GM18520 (cell line): Measurements from ENCODE around the gene EIF1AD.

Source experiments
- ATAC-seq: cut with Tn5 transposase; IDR thresholded peaks from one replicate; pipeline ENCODE4 v1.9.1; 2021; ENCODE audit not compliant: unreplicated experiment

EIF1AD gene

DNA sequence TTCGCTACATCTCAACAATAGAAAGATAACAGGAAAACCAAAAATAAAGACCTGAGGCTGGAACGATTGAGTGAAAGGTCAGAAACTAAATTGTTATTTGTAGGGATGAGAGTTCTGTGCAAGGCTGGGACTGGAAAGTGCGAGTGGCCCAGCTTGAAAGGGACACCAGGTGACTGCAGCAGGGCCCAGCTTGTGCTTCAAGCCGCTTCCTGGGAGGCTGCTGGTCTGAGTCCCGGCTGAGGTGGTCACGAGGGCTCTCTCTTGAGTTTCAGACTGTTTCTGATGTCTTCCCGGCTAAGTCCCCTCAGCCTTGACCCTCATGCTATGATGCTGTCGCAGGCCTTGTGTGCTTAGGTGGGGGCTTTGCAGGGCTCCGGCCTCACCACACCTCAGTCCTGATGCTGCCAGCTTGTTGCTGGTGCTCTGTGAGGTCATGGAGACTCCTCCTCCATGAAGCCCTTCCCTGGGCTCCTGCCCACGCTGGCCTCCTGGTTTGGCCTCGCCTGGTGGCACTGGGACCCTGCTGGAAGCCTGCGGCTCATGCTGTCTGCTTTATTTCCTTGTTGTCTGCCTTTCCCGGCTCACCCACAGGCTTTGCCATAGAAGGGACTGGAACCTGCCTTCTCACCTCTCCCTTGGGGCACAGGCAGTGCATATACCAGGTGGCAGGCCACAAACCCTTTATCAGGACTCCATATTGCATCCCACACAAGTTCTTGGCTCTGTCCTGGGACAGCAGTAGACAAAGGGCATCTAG is 4.4 kb upstream of the EIF1AD start:
- no peak for ATAC-seq

DNA sequence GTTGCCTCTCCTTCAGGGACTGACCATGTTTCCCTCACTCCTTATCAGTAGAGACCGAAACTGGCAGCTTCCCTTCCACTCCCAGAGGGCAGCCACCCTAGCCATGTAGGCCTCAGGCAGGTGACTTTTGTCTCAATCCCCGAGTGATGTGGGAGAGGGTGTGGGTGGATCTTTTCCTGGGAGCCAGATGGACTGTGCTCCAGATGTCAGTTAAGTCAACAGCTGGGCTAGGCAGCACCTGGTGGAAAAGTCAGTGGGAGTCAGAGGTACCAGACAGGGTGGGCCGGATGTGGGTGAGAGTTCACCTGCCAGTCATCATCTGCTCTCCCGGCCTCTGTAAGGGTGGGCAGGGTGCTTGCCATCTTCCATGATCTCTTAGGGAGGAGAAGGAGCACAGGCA is 2.2 kb upstream of the EIF1AD start:
- ATAC-seq = no peak

DNA sequence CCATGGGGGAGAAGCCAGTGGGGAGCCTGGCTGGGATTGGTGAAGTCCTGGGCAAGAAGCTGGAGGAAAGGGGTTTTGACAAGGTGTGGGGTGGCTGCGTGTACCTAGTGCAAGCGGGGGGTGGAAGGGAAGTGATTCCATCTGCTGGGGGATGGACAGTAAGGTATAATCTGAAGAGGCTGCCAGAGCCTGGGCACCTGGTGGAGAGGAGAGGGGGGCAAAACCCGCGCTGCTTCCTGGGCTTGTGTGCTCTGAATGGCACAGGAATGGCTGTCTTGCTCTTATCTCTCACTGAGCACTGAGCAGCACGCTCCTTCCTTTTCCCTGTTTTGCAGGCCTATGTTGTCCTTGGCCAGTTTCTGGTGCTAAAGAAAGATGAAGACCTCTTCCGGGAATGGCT is 1.3 kb upstream of the EIF1AD start:
- no peak for ATAC-seq

DNA sequence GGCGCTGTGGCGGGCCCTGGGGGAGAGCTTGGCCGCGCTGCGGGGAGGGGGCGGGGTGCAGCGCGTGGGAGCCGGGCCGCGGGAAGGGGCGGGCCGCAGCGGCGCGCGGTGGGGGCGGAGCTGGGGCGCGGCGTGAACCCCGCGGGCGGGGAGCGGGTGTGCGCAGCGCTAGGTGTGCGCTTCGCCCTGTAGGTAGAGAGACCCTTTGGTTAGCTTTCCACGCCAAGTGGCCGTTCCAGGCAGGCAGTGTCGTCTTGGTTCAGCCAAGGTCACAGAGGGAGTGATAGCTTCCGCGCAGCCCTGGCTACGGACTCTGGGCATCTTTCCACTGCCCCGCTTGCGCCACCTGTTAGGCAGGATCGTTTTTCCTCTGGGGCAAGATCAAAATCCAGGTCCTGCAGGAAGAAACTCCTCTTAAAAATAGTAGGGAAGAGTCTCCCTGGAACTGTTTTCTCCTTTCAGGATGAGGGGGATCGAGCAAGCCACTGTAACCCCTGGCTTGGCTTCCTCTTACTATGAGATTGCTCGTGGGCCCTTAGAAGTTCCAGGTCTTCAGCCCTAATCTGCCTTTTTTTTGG is 780 bp upstream of the EIF1AD start:
- ATAC-seq = peak; percentile 39

DNA sequence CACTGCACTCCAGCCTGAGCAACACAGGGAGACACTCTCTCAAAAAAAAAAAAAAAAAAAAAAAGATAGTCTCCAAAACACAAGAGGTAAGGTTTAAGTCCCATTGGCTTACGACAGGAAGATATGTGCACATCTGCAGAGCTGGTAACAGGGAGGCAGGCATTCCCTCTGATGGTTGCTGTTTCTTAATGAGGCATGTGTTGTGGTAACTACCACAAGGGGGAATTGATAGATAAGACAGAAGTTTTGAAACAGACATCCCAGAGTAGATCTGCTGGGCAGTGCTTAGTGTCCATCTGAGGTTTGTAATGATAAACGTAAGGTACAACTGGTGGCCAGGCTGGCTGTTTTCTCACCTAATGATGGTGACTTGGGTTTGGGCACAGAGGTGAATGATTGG is 4.7 kb downstream of the EIF1AD start:
- ATAC-seq = no peak

DNA sequence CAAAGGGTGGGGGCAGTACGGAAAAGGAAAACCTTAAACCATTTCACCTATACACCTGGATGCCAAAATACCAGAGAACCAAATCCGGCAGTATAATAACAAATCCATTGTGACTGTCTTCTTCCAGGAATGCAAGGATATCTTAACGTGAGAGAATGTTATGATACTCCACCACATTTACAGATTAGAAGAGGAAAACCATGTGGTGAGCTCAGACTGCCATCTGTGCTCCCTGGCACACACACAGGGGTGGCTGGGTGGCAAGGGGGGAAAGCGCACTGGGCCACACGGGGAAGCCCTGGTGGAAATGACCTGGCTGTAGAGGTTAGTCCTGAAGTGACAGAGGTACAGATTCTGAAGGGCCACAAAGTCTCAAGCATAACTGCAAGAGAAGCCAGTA is 9.9 kb downstream of the EIF1AD start:
- no peak for ATAC-seq

GRCh38 chr11:65988791-65989592 is 13.0 kb downstream of the EIF1AD start:
- peak; percentile 97 for ATAC-seq

DNA sequence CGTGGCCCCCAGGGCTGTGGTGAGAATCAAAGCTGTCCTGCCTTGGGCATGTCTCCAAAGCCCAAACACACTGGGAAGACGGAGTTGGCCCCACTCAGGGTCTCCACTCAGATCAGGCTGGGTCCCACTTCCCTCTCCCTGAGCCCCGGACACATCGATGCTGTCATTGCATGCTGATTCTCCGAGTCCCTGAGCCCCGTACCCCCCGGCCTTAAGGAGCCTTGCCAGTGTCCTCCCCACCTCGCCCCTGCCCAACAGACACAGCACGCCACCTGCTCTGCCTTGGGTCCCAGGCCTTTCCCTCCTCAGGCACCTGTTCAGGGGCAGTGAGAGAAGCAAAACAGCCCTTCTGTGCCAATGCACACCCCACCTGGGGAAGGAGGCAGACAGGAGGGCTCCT is 14.6 kb downstream of the EIF1AD start:
- ATAC-seq = no peak

GRCh38 chr11:65983589-65983987 is 18.4 kb downstream of the EIF1AD start:
- ATAC-seq = no peak

DNA sequence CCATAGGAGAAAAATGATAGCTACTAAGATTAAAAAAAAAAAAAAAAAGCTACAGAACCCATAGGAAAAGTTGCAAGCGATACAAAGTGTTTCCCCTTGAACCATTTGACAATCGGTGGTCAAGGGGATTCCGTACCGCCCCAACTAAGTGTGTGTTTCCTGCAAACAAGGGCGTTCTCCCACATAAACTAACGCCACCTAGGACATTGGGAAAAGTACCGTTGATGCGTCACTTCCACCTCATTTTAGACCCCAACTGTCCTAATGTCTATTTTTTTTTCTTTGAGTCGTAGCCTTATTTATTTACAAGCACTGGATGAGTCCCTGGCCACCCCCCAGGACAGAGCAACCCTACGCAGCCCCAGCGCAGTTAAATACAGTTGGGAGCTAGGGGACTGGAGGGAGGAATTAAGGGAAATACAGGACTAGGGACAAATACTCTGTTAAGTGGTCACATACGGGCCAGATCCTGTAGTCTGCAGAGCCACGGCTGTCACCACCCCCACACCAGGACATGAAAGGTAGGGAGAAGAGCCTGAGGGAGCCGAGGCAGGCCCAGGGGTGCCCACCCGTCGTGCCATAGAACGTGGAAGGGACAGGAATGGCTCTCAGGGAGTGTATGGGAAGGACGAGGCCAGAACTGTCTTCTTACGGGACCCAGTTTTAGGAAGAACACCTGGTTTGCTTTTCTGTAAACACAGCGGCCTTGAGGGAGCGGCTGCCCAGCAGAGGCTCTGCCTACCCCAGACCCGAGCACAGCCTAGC is 19.0 kb downstream of the EIF1AD start:
- no peak for ATAC-seq

GRCh38 chr11:65981972-65982823 is 19.8 kb downstream of the EIF1AD start:
- ATAC-seq = no peak

DNA sequence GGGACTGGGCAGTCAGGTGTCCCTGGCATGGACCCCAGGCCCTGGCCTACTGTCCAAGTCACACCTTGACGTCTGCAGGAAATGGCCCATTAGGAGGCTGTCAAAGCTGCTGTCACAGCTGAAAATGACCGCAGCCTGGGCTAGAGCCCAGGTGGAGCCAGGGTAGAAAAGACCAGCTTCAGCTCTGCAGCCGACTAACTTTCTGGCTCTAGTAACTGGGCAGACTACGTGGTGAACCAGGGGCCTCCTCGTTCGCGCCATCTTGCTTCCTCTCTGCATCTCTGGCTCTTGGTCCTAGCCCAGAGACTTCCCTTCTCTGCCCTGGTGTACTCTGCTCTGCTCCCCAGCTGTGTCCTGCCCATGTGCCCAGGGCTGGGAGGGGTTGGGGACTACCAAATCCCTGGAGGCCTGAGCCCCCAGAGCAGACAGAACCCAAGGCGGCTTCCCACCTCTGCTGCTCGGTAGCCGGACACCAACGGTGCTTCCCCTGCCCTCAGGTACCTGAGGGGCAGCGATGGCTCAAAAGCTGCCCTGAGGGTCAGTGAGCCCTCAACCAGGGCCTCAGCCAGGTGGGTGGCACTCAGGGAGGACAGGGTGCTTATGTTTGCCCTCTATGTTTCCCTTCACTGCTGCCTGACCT is 20.7 kb downstream of the EIF1AD start:
- ATAC-seq = no peak

DNA sequence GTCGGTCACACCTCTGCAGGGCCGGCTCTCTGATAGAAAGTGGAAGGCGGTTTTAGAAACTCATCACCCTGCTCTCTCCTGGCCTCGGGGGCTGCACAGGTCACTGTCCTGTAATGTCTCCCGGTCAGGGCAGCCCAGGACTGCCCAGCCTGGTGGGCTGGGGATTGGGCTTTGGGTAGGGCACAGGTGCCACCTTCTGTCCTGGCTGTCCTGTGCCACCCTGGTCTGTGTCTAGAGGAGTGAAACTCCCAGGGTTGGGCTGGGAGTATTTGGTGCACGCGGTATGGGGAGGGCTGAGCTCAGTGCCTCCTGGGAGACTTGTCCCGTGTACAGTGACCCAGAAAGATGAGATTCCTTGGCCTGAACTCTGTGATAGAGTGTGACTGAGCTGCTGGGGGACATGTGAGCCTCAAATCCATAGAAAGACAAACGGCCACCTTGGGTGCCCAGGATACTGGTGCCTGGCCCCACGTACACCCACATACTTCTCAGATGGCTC is 22.6 kb downstream of the EIF1AD start:
- no peak for ATAC-seq

- no peak for ATAC-seq
Measured at GRCh38 chr11:65978391-65979238, 23.3 kb downstream of the EIF1AD start.

GRCh38 chr11:65977621-65978390 is 24.2 kb downstream of the EIF1AD start:
- ATAC-seq = no peak

- no peak for ATAC-seq
Measured at GRCh38 chr11:65976216-65977176, 25.5 kb downstream of the EIF1AD start.

DNA sequence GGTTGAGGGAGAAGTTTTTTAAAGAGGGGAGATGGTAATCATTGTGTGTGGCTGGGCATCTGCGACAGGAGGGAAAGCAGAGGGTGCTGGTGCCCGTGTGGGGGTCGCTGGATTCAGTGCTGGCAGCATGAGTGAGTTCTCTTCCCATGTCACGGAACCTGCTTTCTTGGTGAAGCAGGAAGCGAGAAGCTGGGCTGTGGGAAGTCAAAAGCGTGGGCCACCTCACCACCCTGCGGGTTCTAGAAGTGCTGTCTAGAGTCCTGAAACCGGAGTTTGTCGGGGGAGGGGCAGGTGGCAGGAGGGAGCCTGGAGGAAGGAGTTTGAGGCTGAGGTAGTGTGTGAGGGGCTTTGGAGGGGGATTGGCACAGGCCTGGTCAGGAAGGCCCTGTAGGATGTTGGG is 26.2 kb downstream of the EIF1AD start:
- no peak for ATAC-seq
